ENCODE data around the gene KATNA1. TPM values are rescaled to one million over a fixed set of nuclear protein-coding genes. Genes with fewer than 3 reads are reported as not detected.

Gene KATNA1
- total RNA-seq, result 13.4 and 18.2 TPM in 2 replicates

GRCh38 chr6:149648148-149649145 lies at the start of gene KATNA1:
TSS of gene KATNA1 (minus strand) at chr6:149648714. CDS start at chr6:149638547, 10,167 bp downstream.

GRCh38 chr6:149565527-149566409 lies 82.7 kb downstream of the KATNA1 start, which contains the start of gene GINM1:
TSS of gene GINM1 (plus strand) at chr6:149566375. CDS start at chr6:149566415, 40 bp downstream.

DNA sequence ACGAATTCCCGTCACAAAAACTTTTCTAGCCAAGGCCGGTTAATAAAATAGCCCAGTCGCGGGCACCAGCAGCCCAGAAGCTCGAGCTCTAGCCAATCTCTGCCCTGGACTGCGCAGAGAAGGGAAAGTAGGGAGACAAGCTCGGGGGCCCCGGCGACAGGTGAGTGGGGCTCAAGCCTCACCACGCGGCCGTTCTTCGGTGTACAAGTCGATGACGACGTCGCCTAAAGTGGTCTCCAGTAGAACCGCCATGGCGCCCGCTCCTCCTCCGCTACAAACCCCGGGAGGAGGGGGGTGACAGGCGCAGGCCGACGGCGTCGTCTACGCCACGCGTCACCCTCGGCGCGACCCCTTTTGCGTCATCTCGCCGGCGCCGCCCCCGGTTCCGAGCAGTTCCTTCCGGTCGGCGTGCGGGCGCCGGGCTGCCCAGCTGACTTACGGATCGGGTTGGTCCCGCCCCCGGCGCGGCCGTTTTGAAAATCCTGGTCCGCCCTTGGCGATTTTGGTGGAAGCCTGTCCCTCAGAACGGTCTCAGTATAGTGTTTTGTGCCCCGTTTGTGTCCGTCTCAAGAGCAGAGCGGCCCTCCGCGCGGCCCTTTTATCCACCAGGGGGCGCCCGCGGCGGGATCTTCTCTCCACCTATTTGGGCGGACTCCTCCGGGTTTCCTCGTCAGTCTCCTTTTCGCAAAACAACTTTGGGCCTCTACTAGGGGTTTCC lies 102.6 kb downstream of the KATNA1 start, which contains the start of gene PPIL4:
TSS of gene PPIL4 (minus strand) at position 290 of the 718 bp plus-strand sequence. CDS start at position 252, 38 bp downstream.

Other genes with a start within 250 kb of the KATNA1 start
- gene SUMO4, start 248.5 kb downstream of the KATNA1 start, total RNA-seq, result 0.21 TPM in 1 of 2 replicates, not detected in the other
- gene ZC3H12D, start 163.7 kb downstream of the KATNA1 start, total RNA-seq, result not detected in 2 replicates
- 11.0 and 16.4 TPM in 2 replicates for gene PPIL4, start 102.7 kb downstream of the KATNA1 start, total RNA-seq
- gene GINM1, start 82.3 kb downstream of the KATNA1 start, total RNA-seq, result 29.1 and 34.7 TPM in 2 replicates
- 7.4 and 14.6 TPM in 2 replicates for gene LATS1, start 69.4 kb upstream of the KATNA1 start, total RNA-seq
- gene NUP43, start 97.8 kb upstream of the KATNA1 start, total RNA-seq, result 12.4 and 20.5 TPM in 2 replicates
- gene PCMT1, start 101.0 kb upstream of the KATNA1 start, total RNA-seq, result 140 and 179 TPM in 2 replicates
- 87.3 and 103 TPM in 2 replicates for gene LRP11, start 215.6 kb upstream of the KATNA1 start, total RNA-seq
- 13.7 and 16.3 TPM in 2 replicates for gene RAET1E, start 249.4 kb upstream of the KATNA1 start, total RNA-seq